GM06990 (cell line): Measurements from ENCODE around the gene FHIT.

Experiments used
- DNase-seq: peaks from one replicate; pipeline ENCODE4 v3.0.0-alpha.2; 2011; ENCODE audit not compliant: insufficient read length; ENCODE audit errors: extremely low read depth
- H3K27me3 ChIP-seq: replicated peaks from 2 replicates; pipeline ENCODE4 v1.6.0; 2011; ENCODE audit warnings: low read length; ENCODE audit not compliant: control insufficient read depth, insufficient read depth
- H3K36me3 ChIP-seq: 2 replicates; pipeline ENCODE4 v1.5.1; 2011; ENCODE audit warnings: low read length; ENCODE audit not compliant: control insufficient read depth, insufficient read depth
- H3K4me3 ChIP-seq: replicated peaks from 2 replicates; pipeline ENCODE4 v1.5.1; 2011; ENCODE audit warnings: low read depth, mild to moderate bottlenecking, control low read depth, low read length
- TF ChIP-seq, protein P1 (sequence below): IDR thresholded peaks from 2 replicates; pipeline ENCODE4 v1.5.1; 2011; ENCODE audit warnings: low read length, control low read depth, mild to moderate bottlenecking, inconsistent platforms; ENCODE audit not compliant: insufficient read depth, poor library complexity, severe bottlenecking

FHIT gene

DNA sequence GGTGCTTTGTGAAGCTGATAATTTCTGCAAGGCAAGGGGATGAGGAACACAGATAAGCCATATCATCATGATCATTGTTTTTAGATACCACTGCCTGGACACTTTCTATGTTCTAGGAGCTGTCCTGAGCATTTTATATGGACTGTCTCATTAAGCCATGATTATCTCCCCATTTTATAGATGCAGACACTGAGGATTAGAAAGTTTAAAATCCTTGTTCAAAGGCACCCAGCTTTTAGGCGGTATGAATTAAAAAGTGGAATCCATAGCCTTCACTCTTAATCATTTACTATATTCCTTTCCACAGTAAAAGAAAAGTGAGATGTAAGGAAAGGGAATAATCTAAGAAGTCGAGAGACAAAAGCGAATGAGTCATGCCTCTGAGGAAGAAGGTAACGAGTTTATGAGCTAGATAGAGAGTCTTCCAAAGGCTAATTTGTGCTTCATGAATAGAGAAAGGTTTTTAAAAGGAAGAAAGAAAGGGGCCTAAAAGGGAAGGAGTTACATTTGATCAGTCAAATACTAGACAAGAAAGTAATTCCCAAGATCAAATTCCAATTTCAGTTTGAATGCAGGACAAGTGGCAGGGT lies 856.0 kb downstream of the FHIT start:
- no peaks in the 10 kb centered on the region for H3K27me3 ChIP-seq
- TF ChIP-seq, protein P1, sequence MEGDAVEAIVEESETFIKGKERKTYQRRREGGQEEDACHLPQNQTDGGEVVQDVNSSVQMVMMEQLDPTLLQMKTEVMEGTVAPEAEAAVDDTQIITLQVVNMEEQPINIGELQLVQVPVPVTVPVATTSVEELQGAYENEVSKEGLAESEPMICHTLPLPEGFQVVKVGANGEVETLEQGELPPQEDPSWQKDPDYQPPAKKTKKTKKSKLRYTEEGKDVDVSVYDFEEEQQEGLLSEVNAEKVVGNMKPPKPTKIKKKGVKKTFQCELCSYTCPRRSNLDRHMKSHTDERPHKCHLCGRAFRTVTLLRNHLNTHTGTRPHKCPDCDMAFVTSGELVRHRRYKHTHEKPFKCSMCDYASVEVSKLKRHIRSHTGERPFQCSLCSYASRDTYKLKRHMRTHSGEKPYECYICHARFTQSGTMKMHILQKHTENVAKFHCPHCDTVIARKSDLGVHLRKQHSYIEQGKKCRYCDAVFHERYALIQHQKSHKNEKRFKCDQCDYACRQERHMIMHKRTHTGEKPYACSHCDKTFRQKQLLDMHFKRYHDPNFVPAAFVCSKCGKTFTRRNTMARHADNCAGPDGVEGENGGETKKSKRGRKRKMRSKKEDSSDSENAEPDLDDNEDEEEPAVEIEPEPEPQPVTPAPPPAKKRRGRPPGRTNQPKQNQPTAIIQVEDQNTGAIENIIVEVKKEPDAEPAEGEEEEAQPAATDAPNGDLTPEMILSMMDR, result no peak
- no peaks in the 10 kb centered on the region for H3K36me3 ChIP-seq
- no peak for DNase-seq
- no peak overlapping the region for H3K4me3 ChIP-seq

DNA sequence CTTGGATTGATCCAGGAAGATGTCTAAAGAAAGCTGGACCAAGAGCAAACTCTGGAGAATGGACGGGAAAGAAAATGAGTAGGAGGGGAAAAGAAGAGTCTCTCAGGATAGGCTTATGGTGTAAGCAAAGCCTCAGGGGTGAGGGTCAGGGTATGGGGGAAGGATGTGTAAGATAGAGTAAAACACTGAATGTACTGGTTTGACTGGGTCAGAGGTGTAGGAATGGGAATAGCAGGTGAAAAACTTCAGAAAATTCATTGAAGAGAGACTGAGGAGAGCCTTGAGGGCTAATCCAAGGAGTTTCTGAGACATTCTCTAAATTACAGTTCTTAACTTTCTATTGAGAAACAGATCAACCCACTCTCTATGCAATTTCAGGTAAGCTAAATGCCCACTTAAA lies 857.3 kb downstream of the FHIT start:
- no peak for DNase-seq
- TF ChIP-seq, protein P1, result no peak
- Histone ChIP-seq H3K4me3 (no peak overlapping the region), H3K36me3 (no peaks in the 10 kb centered on the region), H3K27me3 (no peaks in the 10 kb centered on the region)

DNA sequence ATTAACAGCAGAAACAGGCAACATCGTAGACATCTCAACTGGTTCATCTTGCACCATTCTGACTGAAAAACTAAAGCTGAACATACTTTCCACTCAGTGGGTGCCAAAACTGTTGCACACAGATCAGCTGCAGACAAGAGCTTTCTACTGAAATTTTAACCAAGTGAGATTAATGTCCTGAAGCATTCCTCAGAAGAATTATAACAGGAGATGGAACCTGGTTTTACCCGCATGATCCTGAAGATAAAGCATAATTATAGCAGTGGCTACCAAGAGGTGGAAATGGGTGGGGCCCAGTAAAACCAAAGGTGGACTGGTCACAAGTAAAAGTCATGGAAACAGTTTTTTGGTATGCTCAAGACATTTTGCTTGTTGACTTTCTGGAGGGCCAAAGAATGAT lies 858.8 kb downstream of the FHIT start:
- TF ChIP-seq, protein P1, result no peak
- no peak for DNase-seq
- no peaks in the 10 kb centered on the region for H3K36me3 ChIP-seq

DNA sequence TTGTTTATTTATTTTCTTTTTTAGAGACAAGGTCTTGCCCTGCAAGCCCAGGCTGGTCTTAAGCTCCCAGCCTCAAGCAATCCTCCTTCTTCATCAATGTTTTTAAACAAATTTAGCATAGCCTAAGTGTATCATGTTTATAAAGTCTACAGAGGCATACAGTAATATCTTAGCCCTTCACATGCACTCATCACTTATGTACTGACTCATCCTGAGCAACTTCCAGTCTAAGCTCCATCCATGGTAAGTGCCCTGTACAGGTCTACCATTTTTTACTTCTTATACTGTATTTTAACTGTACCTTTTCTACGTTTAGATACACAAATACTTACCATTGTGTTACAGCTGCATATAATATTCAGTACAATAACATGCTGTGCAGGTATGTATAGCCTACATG lies 860.0 kb downstream of the FHIT start:
- no peak for DNase-seq
- H3K36me3 ChIP-seq, result no peaks in the 10 kb centered on the region
- H3K4me3 ChIP-seq, result no peak overlapping the region
- H3K27me3 ChIP-seq, result no peaks in the 10 kb centered on the region
- TF ChIP-seq, protein P1, result no peak

More for the DNA sequence above, 858.8 kb downstream of the FHIT start:
- H3K4me3 ChIP-seq, result no peak overlapping the region
- no peaks in the 10 kb centered on the region for H3K27me3 ChIP-seq

DNA sequence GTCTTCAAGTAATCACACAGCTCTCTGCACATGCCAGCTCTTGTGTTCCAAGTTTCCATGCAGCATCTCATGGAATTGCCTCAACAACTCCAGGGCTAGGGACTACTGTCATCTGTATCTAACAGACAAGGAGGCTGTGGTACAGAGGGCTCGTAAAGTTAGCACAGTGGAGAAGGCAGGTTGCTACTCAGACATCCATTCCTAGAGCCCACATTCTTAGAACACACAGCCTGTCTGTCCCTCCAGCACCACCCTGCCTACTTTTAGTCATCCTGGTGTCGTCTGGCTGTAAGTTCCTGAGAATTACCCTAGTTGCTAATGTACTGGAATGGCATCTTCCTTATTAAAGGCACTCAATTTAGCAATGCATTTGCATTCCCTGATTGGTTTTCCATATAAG lies 862.5 kb downstream of the FHIT start:
- Histone ChIP-seq H3K27me3 (no peaks in the 10 kb centered on the region), H3K36me3 (no peaks in the 10 kb centered on the region), H3K4me3 (no peak overlapping the region)
- no peak for DNase-seq
- TF ChIP-seq, protein P1, result no peak

DNA sequence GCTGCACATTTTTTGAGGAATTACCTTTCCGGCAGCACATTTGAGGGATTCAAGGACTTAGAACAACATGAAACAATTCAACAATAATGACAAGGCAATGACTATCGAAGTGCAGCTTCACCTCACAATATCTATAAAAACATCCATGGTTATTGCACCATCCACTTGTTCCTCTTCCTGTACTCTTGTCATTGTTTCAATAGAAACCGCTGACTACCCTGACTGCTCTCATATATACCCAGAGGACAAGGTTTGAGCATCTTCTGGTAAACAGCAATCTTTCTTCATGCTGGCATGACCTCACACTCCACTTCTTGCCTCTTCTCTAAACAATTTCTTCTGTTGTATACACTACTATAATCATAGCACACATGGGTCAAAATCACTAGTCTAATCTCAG lies 864.9 kb downstream of the FHIT start:
- no peaks in the 10 kb centered on the region for H3K36me3 ChIP-seq
- no peak overlapping the region for H3K4me3 ChIP-seq
- no peaks in the 10 kb centered on the region for H3K27me3 ChIP-seq
- TF ChIP-seq, protein P1, result no peak
- DNase-seq, result no peak
